ENCODE measurements around the gene CDK5RAP2. TPM values are rescaled to one million over a fixed set of nuclear protein-coding genes. Genes with fewer than 3 reads are reported as not detected.

CDK5RAP2 gene
- polyA plus RNA-seq, 1 donor (not counting 4 experiments of a cell fraction or from before 2014, with no cell fraction given) = 22.4 TPM

DNA sequence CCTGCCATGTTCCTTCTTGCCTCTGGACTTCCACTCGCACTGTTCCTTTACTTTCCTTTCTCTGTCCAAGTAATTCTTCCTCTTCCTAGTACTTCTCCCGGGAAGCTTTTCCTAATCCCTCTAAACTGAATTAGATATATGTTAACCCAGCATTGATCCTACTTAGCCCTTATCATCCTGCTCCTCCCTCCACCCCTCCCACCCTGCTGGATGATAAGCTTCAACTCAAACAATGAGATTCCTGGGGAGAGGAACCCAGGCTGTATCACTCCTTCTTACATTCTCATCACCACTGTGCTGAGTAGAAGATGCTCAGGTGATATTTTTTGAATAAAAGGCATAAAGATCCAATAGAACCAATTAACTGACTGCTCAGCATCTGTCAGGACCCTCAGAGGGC, 45.7 kb downstream of the CDK5RAP2 start:
- peaks cover 32% of the 10 kb centered on the region for H3K79me2 ChIP-seq (ENCODE audit: control insufficient read depth, insufficient read depth, low read length)
- H3K4me3 ChIP-seq (ENCODE audit: control insufficient read depth in 2 of 3, extremely low read depth in 1 of 3, insufficient read depth in 2 of 3, low read depth in 1 of 3, low read length in 3 of 3) = peak overlapping the region; percentile 33 to 67 (median 62)
- H2AFZ ChIP-seq (ENCODE audit: control insufficient read depth, low read length) = no peak overlapping the region
- H4K20me1 ChIP-seq (ENCODE audit: control insufficient read depth, extremely low read depth, insufficient read depth, low read length) = no peaks in the 10 kb centered on the region
- no peaks in the 10 kb centered on the region for H3K9me3 ChIP-seq (ENCODE audit: control insufficient read depth, low read depth, low read length)
- H3K9me1 ChIP-seq (ENCODE audit: control insufficient read depth, extremely low read depth, insufficient read depth, low read length) = no peaks in the 10 kb centered on the region
- no peak overlapping the region for H3K9ac ChIP-seq (ENCODE audit: control insufficient read depth, extremely low read depth, insufficient read depth, low read length)
- no peaks in the 10 kb centered on the region for H3K27me3 ChIP-seq (ENCODE audit: control insufficient read depth, extremely low read depth, insufficient read depth, low read length)
- H3K36me3 ChIP-seq (ENCODE audit: control insufficient read depth in 2 of 2, extremely low read depth in 1 of 2, insufficient read depth in 2 of 2, low read length in 2 of 2) = peaks cover 8 to 31% of the 10 kb centered on the region in 2 experiments
- no peak for TF ChIP-seq EZH2 (IDR thresholded peaks at IDR 0.05; ENCODE audit: low read length)
- TF ChIP-seq, protein P1, sequence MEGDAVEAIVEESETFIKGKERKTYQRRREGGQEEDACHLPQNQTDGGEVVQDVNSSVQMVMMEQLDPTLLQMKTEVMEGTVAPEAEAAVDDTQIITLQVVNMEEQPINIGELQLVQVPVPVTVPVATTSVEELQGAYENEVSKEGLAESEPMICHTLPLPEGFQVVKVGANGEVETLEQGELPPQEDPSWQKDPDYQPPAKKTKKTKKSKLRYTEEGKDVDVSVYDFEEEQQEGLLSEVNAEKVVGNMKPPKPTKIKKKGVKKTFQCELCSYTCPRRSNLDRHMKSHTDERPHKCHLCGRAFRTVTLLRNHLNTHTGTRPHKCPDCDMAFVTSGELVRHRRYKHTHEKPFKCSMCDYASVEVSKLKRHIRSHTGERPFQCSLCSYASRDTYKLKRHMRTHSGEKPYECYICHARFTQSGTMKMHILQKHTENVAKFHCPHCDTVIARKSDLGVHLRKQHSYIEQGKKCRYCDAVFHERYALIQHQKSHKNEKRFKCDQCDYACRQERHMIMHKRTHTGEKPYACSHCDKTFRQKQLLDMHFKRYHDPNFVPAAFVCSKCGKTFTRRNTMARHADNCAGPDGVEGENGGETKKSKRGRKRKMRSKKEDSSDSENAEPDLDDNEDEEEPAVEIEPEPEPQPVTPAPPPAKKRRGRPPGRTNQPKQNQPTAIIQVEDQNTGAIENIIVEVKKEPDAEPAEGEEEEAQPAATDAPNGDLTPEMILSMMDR (optimal IDR thresholded peaks at IDR 0.05 in 1 of 3, IDR thresholded peaks at IDR 0.05 in 1 of 3, conservative IDR thresholded peaks at IDR 0.05 in 1 of 3; ENCODE audit: extremely low read depth in 1 of 3, insufficient read depth in 2 of 3, low read length in 3 of 3) = no peak
- FAIRE-seq (no peak), DNase-seq (ENCODE audit: low read depth, low spot score) (no peak)
- H3K4me2 ChIP-seq (ENCODE audit: control insufficient read depth, extremely low read depth, insufficient read depth, low read depth, low read length) = peak overlapping the region; percentile 90
- peaks cover 38% of the 10 kb centered on the region for H3K4me1 ChIP-seq (ENCODE audit: control insufficient read depth, extremely low read depth, insufficient read depth, low read length)
- H3K27ac ChIP-seq (ENCODE audit: control insufficient read depth, insufficient read depth, low read length) = peak overlapping the region; percentile 97
- dilution Hi-C loops (cut with MboI; ENCODE audit: extremely low pct_ligation_motif_present, low sequenced_read_pairs) = loop anchor here (5.0 kb wide), 1 partner anchor 77 kb away; no protein-coding TSS in a partner anchor

DNA sequence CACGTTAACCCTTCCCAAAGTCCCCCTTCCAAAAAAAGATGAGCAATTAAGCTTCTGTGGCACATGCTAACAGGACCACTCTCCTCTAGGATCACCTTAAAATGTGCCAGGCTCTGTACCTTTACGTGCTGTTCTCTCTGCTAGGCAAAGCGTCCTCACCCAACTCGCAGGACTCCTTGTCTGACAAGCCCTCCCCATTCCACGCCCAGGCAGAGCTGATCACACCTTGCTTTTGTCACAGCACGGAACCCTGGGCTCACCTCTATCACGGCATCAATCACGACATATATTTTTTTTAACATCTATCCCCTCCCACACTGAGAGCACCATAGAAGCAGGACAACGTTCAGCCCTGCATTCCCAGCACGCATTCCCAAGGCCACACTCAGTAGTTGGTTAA, 47.1 kb downstream of the CDK5RAP2 start:
- H3K4me1 ChIP-seq (ENCODE audit: control insufficient read depth, extremely low read depth, insufficient read depth, low read length) = peaks cover 38% of the 10 kb centered on the region
- peak overlapping the region; percentile 90 for H3K4me2 ChIP-seq (ENCODE audit: control insufficient read depth, extremely low read depth, insufficient read depth, low read depth, low read length)
- dilution Hi-C loops (cut with MboI; ENCODE audit: extremely low pct_ligation_motif_present, low sequenced_read_pairs) = loop anchor here (5.0 kb wide), 1 partner anchor 76 kb away; no protein-coding TSS in a partner anchor
- H3K9ac ChIP-seq (ENCODE audit: control insufficient read depth, extremely low read depth, insufficient read depth, low read length) = peak overlapping the region; percentile 79
- no peaks in the 10 kb centered on the region for H3K9me3 ChIP-seq (ENCODE audit: control insufficient read depth, low read depth, low read length)
- H3K79me2 ChIP-seq (ENCODE audit: control insufficient read depth, insufficient read depth, low read length) = peaks cover 32% of the 10 kb centered on the region
- peak overlapping the region; percentile 33 to 67 (median 62) for H3K4me3 ChIP-seq (ENCODE audit: control insufficient read depth in 2 of 3, extremely low read depth in 1 of 3, insufficient read depth in 2 of 3, low read depth in 1 of 3, low read length in 3 of 3)
- H2AFZ ChIP-seq (ENCODE audit: control insufficient read depth, low read length) = no peak overlapping the region
- DNase-seq (ENCODE audit: low read depth, low spot score) (peak; percentile 71), FAIRE-seq (no peak)
- no peak for TF ChIP-seq EZH2 (IDR thresholded peaks at IDR 0.05; ENCODE audit: low read length)
- TF ChIP-seq, protein P1 (optimal IDR thresholded peaks at IDR 0.05 in 1 of 3, IDR thresholded peaks at IDR 0.05 in 1 of 3, conservative IDR thresholded peaks at IDR 0.05 in 1 of 3; ENCODE audit: extremely low read depth in 1 of 3, insufficient read depth in 2 of 3, low read length in 3 of 3) = no peak
- no peaks in the 10 kb centered on the region for H3K9me1 ChIP-seq (ENCODE audit: control insufficient read depth, extremely low read depth, insufficient read depth, low read length)
- H3K27me3 ChIP-seq (ENCODE audit: control insufficient read depth, extremely low read depth, insufficient read depth, low read length) = no peaks in the 10 kb centered on the region
- H3K27ac ChIP-seq (ENCODE audit: control insufficient read depth, insufficient read depth, low read length) = peak overlapping the region; percentile 97
- no peaks in the 10 kb centered on the region for H4K20me1 ChIP-seq (ENCODE audit: control insufficient read depth, extremely low read depth, insufficient read depth, low read length)
- H3K36me3 ChIP-seq (ENCODE audit: control insufficient read depth in 2 of 2, extremely low read depth in 1 of 2, insufficient read depth in 2 of 2, low read length in 2 of 2) = peaks cover 14 to 41% of the 10 kb centered on the region in 2 experiments
